HCT116 (cell line): Measurements from ENCODE around the gene ASNS. TPM values are rescaled to one million over a fixed set of nuclear protein-coding genes. Genes with fewer than 3 reads are reported as not detected.

ENCODE experiments used
- ATAC-seq: fragments of 200-7000 bp; cut with Tn5 transposase; 2 replicates; pipeline ENCODE4 v1.9.1; 2020; ENCODE audit warnings: mild to moderate bottlenecking, moderate library complexity
- BruUV-seq: library from RNA; stranded (reverse); fragments of 400-500 nt; replicated peaks from 2 replicates; lab custom pipeline; 2021; lab: Mats Ljungman, UMichigan
- CTCF ChIA-PET: fragments of 300-600 bp; sonication (Branson Sonifier 250); formaldehyde crosslinking; loops from one replicate; lab custom pipeline; 2021; ENCODE audit warnings: antibody characterized with exemption; lab: Charles Lee
- POLR2A ChIA-PET: fragments of 300-600, 350-600 bp; sonication (Branson Sonifier 250); formaldehyde crosslinking; loops from one replicate; lab custom pipeline; 2021; ENCODE audit warnings: antibody characterized with exemption; lab: Charles Lee
- RAD21 ChIA-PET, 2 experiments: fragments of 300-600 bp; sonication (Branson Sonifier 250); formaldehyde crosslinking; loops; one replicate each; lab custom pipeline; 2023; ENCODE audit warnings: low total read pairs in 2 of 2; ENCODE audit not compliant: uncharacterized antibody in 2 of 2, unreplicated experiment in 2 of 2, low non-redundant PET in 1 of 2; lab: Charles Lee
- DNase-seq: peaks from one replicate; pipeline ENCODE4 v3.0.0-alpha.2; 2010; ENCODE audit warnings: low read depth, low spot score
- H2AFZ ChIP-seq: fragments of 200-600 bp; shearing (Covaris generic), sonication (generic); 2 replicates; pipeline ENCODE4 v1.6.1; 2017; ENCODE audit warnings: low read depth, mixed run types, mixed read lengths, antibody characterized with exemption, low read length; ENCODE audit not compliant: poor library complexity, severe bottlenecking
- H3K27ac ChIP-seq: 2 replicates; pipeline ENCODE4 v1.5.1; 2012; ENCODE audit warnings: low read depth, low read length
- H3K27me3 ChIP-seq: fragments of 200-600 bp; sonication (generic); 2 replicates; pipeline ENCODE4 v1.6.1; 2016; ENCODE audit warnings: mixed run types, low read length, mixed read lengths; ENCODE audit not compliant: insufficient read depth
- H3K36me3 ChIP-seq, 2 experiments: fragments of 200-500 bp in 1 of 2; fragments of 200-600 bp in 1 of 2; sonication (Bioruptor generic) in 1 of 2; sonication (generic) in 1 of 2; 2 replicates each; pipeline versions ENCODE4 v1.5.1 to v1.6.1; 2014 to 2016; ENCODE audit warnings: low read length in 2 of 2, inconsistent platforms in 1 of 2, mixed read lengths in 1 of 2, mixed run types in 1 of 2; ENCODE audit not compliant: insufficient read depth in 2 of 2, control insufficient read depth in 1 of 2
- H3K4me1 ChIP-seq, 2 experiments: fragments of 200-600 bp in 1 of 2; sonication (generic) in 1 of 2; 2 replicates each; pipeline versions ENCODE4 v1.5.1 to v1.6.1; 2012 to 2017; ENCODE audit warnings: low read length in 2 of 2, inconsistent platforms in 1 of 2, mild to moderate bottlenecking in 1 of 2, mixed read lengths in 1 of 2, mixed run types in 1 of 2, moderate library complexity in 1 of 2; ENCODE audit not compliant: insufficient read depth in 2 of 2, control insufficient read depth in 1 of 2
- H3K4me2 ChIP-seq: fragments of 200-600 bp; sonication (generic); 2 replicates; pipeline ENCODE4 v1.6.1; 2017; ENCODE audit warnings: mixed run types, low read length, mixed read lengths
- H3K4me3 ChIP-seq, 2 experiments: fragments of 200-600 bp in 1 of 2; sonication (generic) in 1 of 2; replicated peaks in 1 of 2; 2 replicates each; pipeline ENCODE4 v1.5.1; 2011 to 2016; ENCODE audit warnings: low read length in 2 of 2, control low read depth in 1 of 2, low read depth in 1 of 2, mild to moderate bottlenecking in 1 of 2, mixed read lengths in 1 of 2, mixed run types in 1 of 2
- H3K79me2 ChIP-seq: fragments of 200-600 bp; sonication (generic); 2 replicates; pipeline ENCODE4 v1.6.1; 2017; ENCODE audit warnings: mild to moderate bottlenecking, mixed run types, low read length, moderate library complexity, mixed read lengths; ENCODE audit not compliant: insufficient read depth
- H3K9ac ChIP-seq: fragments of 200-600 bp; sonication (generic); 2 replicates; pipeline ENCODE4 v1.6.1; 2016; ENCODE audit warnings: low read length, mixed read lengths
- H3K9me2 ChIP-seq: fragments of 200-600 bp; sonication (generic), shearing (Covaris generic); 2 replicates; pipeline ENCODE4 v1.6.1; 2017; ENCODE audit warnings: mixed run types, mild to moderate bottlenecking, moderate library complexity; ENCODE audit not compliant: insufficient read depth
- H3K9me3 ChIP-seq, 2 experiments: fragments of 200-500 bp in 1 of 2; fragments of 200-600 bp in 1 of 2; sonication (Bioruptor generic) in 1 of 2; sonication (generic) in 1 of 2; 2 replicates each; pipeline ENCODE4 v1.6.1; 2014 to 2017; ENCODE audit warnings: low read length in 2 of 2, mixed read lengths in 2 of 2, inconsistent platforms in 1 of 2, low read depth in 1 of 2, mild to moderate bottlenecking in 1 of 2, mixed run types in 1 of 2, moderate library complexity in 1 of 2; ENCODE audit not compliant: control insufficient read depth in 1 of 2, insufficient read depth in 1 of 2
- H4K20me1 ChIP-seq: fragments of 200-600 bp; sonication (generic), shearing (Covaris generic); 2 replicates; pipeline ENCODE4 v1.6.1; 2017; ENCODE audit warnings: mixed run types, mild to moderate bottlenecking, moderate library complexity; ENCODE audit not compliant: insufficient read depth
- CBX3 ChIP-seq: IDR thresholded peaks from 2 replicates; pipeline ENCODE4 v1.6.1; 2012; ENCODE audit warnings: low read depth
- EGR1 ChIP-seq: IDR thresholded peaks from 2 replicates; pipeline ENCODE4 v1.6.1; 2012; ENCODE audit warnings: low read depth
- ELF1 ChIP-seq: IDR thresholded peaks from 2 replicates; pipeline ENCODE4 v1.6.1; 2012; ENCODE audit warnings: low read depth, borderline replicate concordance
- FOSL1 ChIP-seq: IDR thresholded peaks from 2 replicates; pipeline ENCODE4 v1.6.1; 2012; ENCODE audit warnings: low read depth
- JUND ChIP-seq: IDR thresholded peaks from 2 replicates; pipeline ENCODE4 v1.6.1; 2012
- POLR2A ChIP-seq: IDR thresholded peaks from 2 replicates; pipeline ENCODE4 v1.7.0; 2011; ENCODE audit warnings: borderline replicate concordance; ENCODE audit not compliant: insufficient read depth, insufficient read length; ENCODE audit errors: extremely low read depth
- POLR2AphosphoS5 ChIP-seq: IDR thresholded peaks from 2 replicates; pipeline ENCODE4 v1.6.1; 2011; ENCODE audit warnings: mild to moderate bottlenecking, low read depth, low read length, moderate library complexity
- RAD21 ChIP-seq: IDR thresholded peaks from 2 replicates; pipeline ENCODE4 v1.6.1; 2012; ENCODE audit warnings: low read depth, mild to moderate bottlenecking
- SIN3A ChIP-seq: IDR thresholded peaks from 2 replicates; pipeline ENCODE4 v1.6.1; 2012; ENCODE audit warnings: low read depth
- SP1 ChIP-seq: IDR thresholded peaks from 2 replicates; pipeline ENCODE4 v1.6.1; 2012; ENCODE audit warnings: low read depth
- TCF7L2 ChIP-seq: IDR thresholded peaks from 2 replicates; pipeline ENCODE4 v1.7.0; 2011; ENCODE audit warnings: borderline replicate concordance, inconsistent platforms; ENCODE audit not compliant: insufficient read depth, insufficient read length; ENCODE audit errors: extremely low read depth
- YY1 ChIP-seq: IDR thresholded peaks from 2 replicates; pipeline ENCODE4 v1.6.1; 2011; ENCODE audit warnings: low read length, low read depth, moderate library complexity, mild to moderate bottlenecking; ENCODE audit not compliant: insufficient replicate concordance; ENCODE audit errors: extremely low read depth
- ZFX ChIP-seq: fragments of 450-650 bp; IDR thresholded peaks from 2 replicates; pipeline ENCODE4 v1.6.1; 2017
- ZNF274 ChIP-seq: fragments of 200-500 bp; sonication (Bioruptor generic); IDR thresholded peaks from 2 replicates; pipeline ENCODE4 v1.6.1; 2014; ENCODE audit warnings: mild to moderate bottlenecking, low read depth, low read length, inconsistent platforms
- intact Hi-C: fragments of 100-400 bp; cut with micrococcal nuclease; formaldehyde crosslinking; loops from 2 replicates; pipeline ENCODE4 v1.10.0; 2022
- total RNA-seq: library from RNA; stranded (reverse); gene quantifications from one replicate; pipeline ENCODE4 v1.2.1, GENCODE V29; 2021; ENCODE audit not compliant: unreplicated experiment
- TF ChIP-seq, protein P1 (sequence below), 3 experiments: fragments of 200-600 bp in 1 of 3; sonication (generic) in 1 of 3; IDR thresholded peaks in 2 of 3; conservative IDR thresholded peaks in 1 of 3; 2 replicates each; pipeline ENCODE4 v1.5.1; 2012 to 2017; ENCODE audit warnings: low read depth in 2 of 3, low read length in 2 of 3, antibody characterized with exemption in 1 of 3, borderline replicate concordance in 1 of 3, control low read depth in 1 of 3, mild to moderate bottlenecking in 1 of 3, mixed read lengths in 1 of 3, mixed run types in 1 of 3, moderate library complexity in 1 of 3; ENCODE audit not compliant: insufficient read depth in 1 of 3
- TF ChIP-seq, protein P2 (sequence below): IDR thresholded peaks from 2 replicates; pipeline ENCODE4 v1.6.1; 2012

ASNS gene
- total RNA-seq, 1 experiment from 2014 or later, result 282 TPM

DNA sequence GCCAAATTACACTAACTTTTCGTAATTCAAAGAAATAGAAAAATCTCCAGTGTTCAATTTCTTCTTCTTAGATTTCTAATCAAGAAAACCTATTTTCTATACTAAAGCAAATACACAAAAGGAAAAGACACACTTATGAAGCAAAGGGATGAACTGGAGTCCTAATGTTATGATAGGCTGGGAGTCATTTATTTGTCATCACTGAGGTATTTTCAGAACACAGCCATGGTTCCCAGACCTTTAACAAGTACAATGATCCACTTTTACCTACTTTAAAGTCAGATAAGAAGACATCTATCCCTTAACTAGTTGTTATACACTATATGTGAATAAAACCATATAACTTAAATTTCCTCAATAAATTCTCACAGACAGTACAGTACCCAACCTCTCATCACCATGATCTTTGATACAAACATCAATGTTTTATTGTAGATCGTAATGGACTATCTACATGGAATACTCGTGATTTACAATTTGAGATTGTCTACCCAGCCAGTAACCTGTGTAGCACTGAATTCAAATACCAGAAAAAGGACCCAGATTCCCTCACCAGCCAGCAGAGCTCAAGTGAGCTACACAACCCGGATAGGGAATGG, 12.5 kb downstream of the ASNS start:
- no peaks in the 10 kb centered on the region for H3K9me3 ChIP-seq
- POLR2A ChIA-PET, result interaction anchor here (1.5 kb wide), 1 partner anchor 13 kb away, joined by 4 read pairs; the partner anchor contains the start of gene ASNS
- H3K4me3 ChIP-seq, result no peak overlapping the region
- no peaks in the 10 kb centered on the region for H4K20me1 ChIP-seq
- H3K4me2 ChIP-seq, result no peak overlapping the region
- DNase-seq (no peak), ATAC-seq (no peak)
- RAD21 ChIA-PET, result no interaction called here
- H3K36me3 ChIP-seq, result peaks cover 0 to 5% of the 10 kb centered on the region in 2 experiments; a peak in 1 of 4 replicates
- H3K9me2 ChIP-seq, result no peaks in the 10 kb centered on the region
- intact Hi-C loops, result no loop called here
- no peaks in the 10 kb centered on the region for H3K27me3 ChIP-seq
- CTCF ChIA-PET, result no interaction called here
- no peaks in the 10 kb centered on the region for H3K4me1 ChIP-seq
- TF ChIP-seq, protein P1, sequence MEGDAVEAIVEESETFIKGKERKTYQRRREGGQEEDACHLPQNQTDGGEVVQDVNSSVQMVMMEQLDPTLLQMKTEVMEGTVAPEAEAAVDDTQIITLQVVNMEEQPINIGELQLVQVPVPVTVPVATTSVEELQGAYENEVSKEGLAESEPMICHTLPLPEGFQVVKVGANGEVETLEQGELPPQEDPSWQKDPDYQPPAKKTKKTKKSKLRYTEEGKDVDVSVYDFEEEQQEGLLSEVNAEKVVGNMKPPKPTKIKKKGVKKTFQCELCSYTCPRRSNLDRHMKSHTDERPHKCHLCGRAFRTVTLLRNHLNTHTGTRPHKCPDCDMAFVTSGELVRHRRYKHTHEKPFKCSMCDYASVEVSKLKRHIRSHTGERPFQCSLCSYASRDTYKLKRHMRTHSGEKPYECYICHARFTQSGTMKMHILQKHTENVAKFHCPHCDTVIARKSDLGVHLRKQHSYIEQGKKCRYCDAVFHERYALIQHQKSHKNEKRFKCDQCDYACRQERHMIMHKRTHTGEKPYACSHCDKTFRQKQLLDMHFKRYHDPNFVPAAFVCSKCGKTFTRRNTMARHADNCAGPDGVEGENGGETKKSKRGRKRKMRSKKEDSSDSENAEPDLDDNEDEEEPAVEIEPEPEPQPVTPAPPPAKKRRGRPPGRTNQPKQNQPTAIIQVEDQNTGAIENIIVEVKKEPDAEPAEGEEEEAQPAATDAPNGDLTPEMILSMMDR (IDR thresholded peaks at IDR 0.05 in 2 of 3, conservative IDR thresholded peaks at IDR 0.05 in 1 of 3; ENCODE audit: borderline replicate concordance in 1 of 3, insufficient read depth in 1 of 3, low read depth in 2 of 3, low read length in 2 of 3), result no peak
- no peak for TF ChIP-seq JUND
- no peak for TF ChIP-seq ELF1
- TF ChIP-seq EGR1, result no peak
- TF ChIP-seq SIN3A, result no peak
- TF ChIP-seq TCF7L2, result no peak
- no peak overlapping the region for H3K27ac ChIP-seq
- H3K9ac ChIP-seq, result no peak overlapping the region
- H3K79me2 ChIP-seq, result no peaks in the 10 kb centered on the region
- H2AFZ ChIP-seq, result no peak overlapping the region
- BruUV-seq, result no TSS peak

DNA sequence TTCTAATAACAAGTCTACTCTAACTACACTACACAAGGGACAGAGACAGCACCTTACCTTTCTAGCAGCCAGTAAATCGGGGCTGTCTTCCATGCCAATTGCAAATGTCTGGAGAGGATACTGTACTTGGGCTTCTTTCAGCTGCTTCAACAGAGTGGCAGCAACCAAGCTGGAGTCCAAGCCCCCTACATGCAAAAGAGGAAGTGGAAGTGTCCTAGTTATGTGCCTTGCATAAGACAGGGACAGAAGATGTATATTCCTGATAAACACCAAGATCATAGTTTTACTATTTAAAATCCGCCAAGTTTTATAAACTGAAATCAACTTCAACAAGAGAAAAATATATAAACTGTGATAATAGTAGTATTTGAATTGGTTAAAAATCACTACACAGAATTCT, 14.0 kb downstream of the ASNS start:
- CTCF ChIA-PET, result no interaction called here
- intact Hi-C loops, result no loop called here
- no peaks in the 10 kb centered on the region for H3K27me3 ChIP-seq
- H3K36me3 ChIP-seq, result peaks cover under 1 to 6% of the 10 kb centered on the region in 2 experiments; a peak in 2 of 4 replicates
- DNase-seq, result no peak
- ATAC-seq, result no peak
- no peaks in the 10 kb centered on the region for H3K79me2 ChIP-seq
- no peaks in the 10 kb centered on the region for H3K9me3 ChIP-seq
- H4K20me1 ChIP-seq, result no peaks in the 10 kb centered on the region
- BruUV-seq, result no TSS peak
- no peak overlapping the region for H3K27ac ChIP-seq
- H3K4me2 ChIP-seq, result no peak overlapping the region
- no peak overlapping the region for H2AFZ ChIP-seq
- no peaks in the 10 kb centered on the region for H3K4me1 ChIP-seq
- no peaks in the 10 kb centered on the region for H3K9me2 ChIP-seq
- RAD21 ChIA-PET, result no interaction called here
- TF ChIP-seq, protein P2, sequence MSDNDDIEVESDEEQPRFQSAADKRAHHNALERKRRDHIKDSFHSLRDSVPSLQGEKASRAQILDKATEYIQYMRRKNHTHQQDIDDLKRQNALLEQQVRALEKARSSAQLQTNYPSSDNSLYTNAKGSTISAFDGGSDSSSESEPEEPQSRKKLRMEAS, result no peak
- TF ChIP-seq ZFX (no peak), FOSL1 (no peak), POLR2AphosphoS5 (no peak), YY1 (no peak), RAD21 (no peak), POLR2A (no peak), CBX3 (no peak), SIN3A (no peak), ZNF274 (no peak), ELF1 (no peak), SP1 (no peak), EGR1 (no peak)
- TF ChIP-seq, protein P1 (IDR thresholded peaks at IDR 0.05 in 2 of 3, conservative IDR thresholded peaks at IDR 0.05 in 1 of 3; ENCODE audit: borderline replicate concordance in 1 of 3, insufficient read depth in 1 of 3, low read depth in 2 of 3, low read length in 2 of 3), result no peak
- POLR2A ChIA-PET, result no interaction called here
- no peak overlapping the region for H3K4me3 ChIP-seq
- no peak overlapping the region for H3K9ac ChIP-seq
